AG10803 (cell line): ENCODE data around the gene CENPP.
"Not testable (repeated sequence)": the region's sequence is repeated elsewhere in the genome, so short reads cannot be mapped to it uniquely, and the experiment has no call there.

Source experiments
- DNase-seq: peaks from one replicate; pipeline ENCODE4 v3.0.0; 2010; ENCODE audit warnings: low read depth
- H3K4me3 ChIP-seq: 2 replicates; pipeline ENCODE4 v1.5.1; 2011; ENCODE audit warnings: mild to moderate bottlenecking, low read length, control low read depth
- CTCF ChIP-seq: conservative IDR thresholded peaks from 2 replicates; pipeline ENCODE4 v1.5.1; 2011; ENCODE audit warnings: mild to moderate bottlenecking, low read length, control low read depth, inconsistent platforms

The CENPP gene

GRCh38 chr9:92619601-92620300 is 294.0 kb downstream of the CENPP start:
- no peak for DNase-seq
- H3K4me3 ChIP-seq, result no peak overlapping the region
- no peak for TF ChIP-seq CTCF

GRCh38 chr9:92620845-92621244 is 295.1 kb downstream of the CENPP start:
- no peak overlapping the region for H3K4me3 ChIP-seq
- no peak for DNase-seq
- TF ChIP-seq CTCF, result no peak

- DNase-seq, H3K4me3 ChIP-seq: not testable (repeated sequence)
These were observed 298.2 kb downstream of the CENPP start for GRCh38 chr9:92623936-92624335.

- no peak for DNase-seq
- no peak for TF ChIP-seq CTCF
These were observed 300.7 kb downstream of the CENPP start for GRCh38 chr9:92626484-92626883.

GRCh38 chr9:92627651-92628050 is 301.9 kb downstream of the CENPP start:
- no peak for TF ChIP-seq CTCF
- no peak overlapping the region for H3K4me3 ChIP-seq
- peak; percentile 39 for DNase-seq

More at GRCh38 chr9:92626484-92626883, 300.7 kb downstream of the CENPP start:
- H3K4me3 ChIP-seq, result no peak overlapping the region

- no peak overlapping the region for H3K4me3 ChIP-seq
- DNase-seq, result no peak
These were observed 305.9 kb downstream of the CENPP start for GRCh38 chr9:92631452-92632343.

GRCh38 chr9:92632641-92633040 is 306.9 kb downstream of the CENPP start:
- no peak overlapping the region for H3K4me3 ChIP-seq
- DNase-seq, result no peak
- no peak for TF ChIP-seq CTCF

More at GRCh38 chr9:92631452-92632343, 305.9 kb downstream of the CENPP start:
- TF ChIP-seq CTCF, result no peak
